Heart left ventricle (tissue), 13 donors: ENCODE results near the gene PTCSC3.

Experiments
- POLR2A ChIP-seq, 2 donors: fragments of 450-650 bp; IDR thresholded peaks; one replicate each; pipeline ENCODE4 v1.6.1; 2017; ENCODE audit warnings: antibody characterized with exemption in 2 of 2, mild to moderate bottlenecking in 2 of 2, moderate library complexity in 2 of 2
- TF ChIP-seq, protein P1 (sequence below), 12 donors: fragments of 200-600 bp; sonication (generic) in 4 of 12; IDR thresholded peaks; one replicate each; pipeline versions ENCODE4 v1.5.0 to v1.8.0; 2018 to 2022; ENCODE audit warnings: antibody characterized with exemption in 12 of 12, mild to moderate bottlenecking in 5 of 12
- donor health status: ischemic (EF 13 %, LVEDD 7.1; RV severe dilation, severe dysfunction).
- donor health status: DM: no; HTN: yes; CAD: no.
- donor health status: DM: no; HTN: no; CAD: no.
- donor health status: ischemic (EF 25% LVEDD 6.9; RV normal size, moderate dysfunction).
- donor health status: ischemic (EF 25% LVEDD 5.7; RV mildly dilated, moderate dysfunction).
- donor health status: ischemic (EF 35%, LVEDD 5.7; RV mildly dilated, moderate dysfunction).
- donor health status: nonischemic (EF 11% LVEDD 7.7; RV severe dilation, severe dysfunction).
- donor health status: DM: yes; HTN: yes; CAD: no.
- donor health status: PGD.
- donor health status: ischemic (EF 29% LVEDD 5.4; RV normal size, mild dysfunction).
- donor health status: nonischemic (EF 23%, LVEDD 6.1; RV moderate dilation, normal function).

- TF ChIP-seq, protein P1, sequence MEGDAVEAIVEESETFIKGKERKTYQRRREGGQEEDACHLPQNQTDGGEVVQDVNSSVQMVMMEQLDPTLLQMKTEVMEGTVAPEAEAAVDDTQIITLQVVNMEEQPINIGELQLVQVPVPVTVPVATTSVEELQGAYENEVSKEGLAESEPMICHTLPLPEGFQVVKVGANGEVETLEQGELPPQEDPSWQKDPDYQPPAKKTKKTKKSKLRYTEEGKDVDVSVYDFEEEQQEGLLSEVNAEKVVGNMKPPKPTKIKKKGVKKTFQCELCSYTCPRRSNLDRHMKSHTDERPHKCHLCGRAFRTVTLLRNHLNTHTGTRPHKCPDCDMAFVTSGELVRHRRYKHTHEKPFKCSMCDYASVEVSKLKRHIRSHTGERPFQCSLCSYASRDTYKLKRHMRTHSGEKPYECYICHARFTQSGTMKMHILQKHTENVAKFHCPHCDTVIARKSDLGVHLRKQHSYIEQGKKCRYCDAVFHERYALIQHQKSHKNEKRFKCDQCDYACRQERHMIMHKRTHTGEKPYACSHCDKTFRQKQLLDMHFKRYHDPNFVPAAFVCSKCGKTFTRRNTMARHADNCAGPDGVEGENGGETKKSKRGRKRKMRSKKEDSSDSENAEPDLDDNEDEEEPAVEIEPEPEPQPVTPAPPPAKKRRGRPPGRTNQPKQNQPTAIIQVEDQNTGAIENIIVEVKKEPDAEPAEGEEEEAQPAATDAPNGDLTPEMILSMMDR (IDR thresholded peaks at IDR 0.05): no peak
- no peak for TF ChIP-seq POLR2A (IDR thresholded peaks at IDR 0.05)
Observed at GRCh38 chr14:36194663-36195062, 18.1 kb upstream of the PTCSC3 start.
